HG03442 (cell line): ENCODE results near the gene PRSS22.

Experiments used
- ATAC-seq: cut with Tn5 transposase; IDR thresholded peaks from one replicate; pipeline ENCODE4 v1.9.1; 2021; ENCODE audit warnings: mild to moderate bottlenecking, moderate library complexity; ENCODE audit not compliant: unreplicated experiment

The PRSS22 gene

GRCh38 chr16:2829501-2830354 lies 28.2 kb downstream of the PRSS22 start, which contains the start of gene ZG16B:
ZG16B (plus strand) TSS chr16:2830303; CDS start chr16:2830442, 139 bp downstream.
- ATAC-seq: no peak

DNA sequence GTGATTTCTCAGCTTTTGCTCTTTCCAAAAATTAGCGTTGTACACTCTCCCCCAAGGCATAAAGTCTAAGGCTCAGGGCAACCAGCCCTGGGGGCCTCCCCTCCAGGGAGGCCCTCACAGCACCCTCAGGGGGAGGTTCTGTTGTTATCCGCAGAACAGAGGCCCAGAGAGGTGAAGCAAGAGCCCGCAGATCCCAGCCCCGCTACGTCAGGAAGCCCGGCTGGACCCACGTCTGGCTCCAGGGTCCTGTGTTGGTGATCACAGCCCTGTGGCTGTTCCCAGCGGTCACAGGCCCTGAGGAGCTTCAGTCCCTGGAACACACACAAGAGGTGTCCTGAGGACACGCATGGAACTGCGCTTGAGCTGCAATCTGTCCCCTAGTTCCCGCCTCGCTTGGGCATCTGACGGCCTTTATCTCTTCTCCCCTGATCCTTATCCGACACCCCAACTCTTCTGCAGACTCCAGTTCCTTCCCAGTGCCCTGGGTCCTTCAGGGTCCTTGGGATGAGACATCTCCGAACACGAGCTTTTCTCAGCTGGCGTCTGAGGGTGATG lies 29.0 kb downstream of the PRSS22 start:
- ATAC-seq: no peak

DNA sequence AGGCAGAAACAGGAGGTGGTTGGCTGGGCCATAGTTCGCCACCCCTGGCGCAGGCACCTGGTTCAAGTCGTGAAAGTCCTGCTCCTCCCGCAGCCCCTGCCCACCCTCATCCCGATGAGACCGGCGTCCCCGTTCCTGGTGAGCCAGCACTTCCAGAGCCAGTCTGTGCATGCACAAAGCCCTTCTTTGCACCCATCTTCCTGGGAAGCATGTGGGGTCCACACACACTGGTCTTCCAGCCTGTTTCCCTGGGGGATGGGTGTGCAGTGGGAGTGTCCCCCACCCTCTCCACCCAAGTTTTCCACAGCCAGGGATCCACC lies 29.5 kb downstream of the PRSS22 start:
- no peak for ATAC-seq

DNA sequence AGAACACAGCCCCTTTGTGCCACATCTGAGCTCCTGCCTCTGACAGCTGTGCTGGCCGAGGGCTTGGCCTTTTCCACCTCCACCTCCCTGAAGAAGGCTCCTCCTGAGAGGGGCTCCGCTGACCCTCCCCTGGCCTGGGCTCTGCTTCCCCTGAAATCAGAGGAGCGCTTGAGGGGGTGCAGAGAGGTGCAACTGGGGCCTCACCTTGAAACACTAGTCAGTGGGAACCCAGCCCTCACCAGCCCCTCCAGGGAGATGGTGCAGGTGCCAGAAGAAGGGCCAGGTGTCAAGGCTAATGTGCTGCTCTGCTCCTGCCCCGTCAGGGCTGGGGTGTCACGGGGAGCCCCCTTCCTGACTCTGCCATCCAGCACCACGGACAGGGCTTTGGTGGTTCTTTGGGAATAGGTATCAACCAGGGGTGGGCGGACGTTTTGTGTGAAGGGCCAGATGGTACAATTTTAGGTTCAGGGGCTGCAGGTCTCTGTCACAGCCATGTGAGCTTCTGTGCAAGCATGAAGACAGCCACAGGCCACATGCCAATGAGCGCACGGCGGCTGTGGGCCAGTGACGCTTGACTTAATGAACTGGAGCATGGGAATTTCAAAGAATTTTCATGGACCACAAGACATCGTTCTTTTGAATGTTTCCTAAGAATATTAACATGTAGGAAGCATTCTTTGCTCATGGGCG lies 30.0 kb downstream of the PRSS22 start:
- no peak for ATAC-seq

GRCh38 chr16:2827374-2827791 lies 30.6 kb downstream of the PRSS22 start:
- no peak for ATAC-seq

DNA sequence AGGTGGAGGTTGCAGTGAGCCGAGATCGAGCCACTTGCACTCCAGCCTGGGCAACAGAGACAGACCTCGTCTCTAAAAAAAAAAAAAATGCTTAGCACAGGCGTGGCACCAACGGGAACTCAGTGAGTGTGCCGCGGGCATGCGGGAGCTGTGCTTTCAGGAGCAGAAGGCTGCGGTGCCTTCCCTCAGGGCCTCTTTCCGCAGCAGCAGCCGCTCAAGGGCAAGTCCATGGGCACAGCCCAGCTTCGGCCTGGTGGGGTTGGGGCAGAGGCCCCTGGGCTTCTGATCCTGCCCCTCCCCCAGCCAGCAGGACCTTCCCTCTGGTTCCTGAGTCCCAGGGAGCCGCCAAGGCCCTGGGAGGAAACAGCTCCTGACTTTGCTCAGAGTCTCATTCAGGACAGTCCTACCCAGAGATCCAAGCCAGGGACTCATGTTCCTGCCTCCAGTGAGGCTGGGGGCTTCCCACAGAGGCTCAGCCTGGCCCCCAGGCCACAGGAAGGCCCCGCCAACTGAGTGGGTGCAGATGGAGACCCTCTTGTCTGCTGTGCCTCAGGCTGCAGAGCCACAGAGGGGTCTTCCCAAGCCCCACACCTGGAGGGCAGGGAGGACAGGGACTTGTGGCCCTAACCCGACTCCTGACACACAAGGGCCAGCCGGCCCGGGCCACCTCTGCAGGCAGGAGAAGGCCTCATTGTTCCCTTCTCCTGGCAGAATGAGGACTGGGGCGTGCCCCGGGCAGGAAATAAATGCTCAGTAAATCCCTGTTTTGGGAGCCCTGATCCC lies 31.2 kb downstream of the PRSS22 start:
- ATAC-seq: no peak

GRCh38 chr16:2825906-2826305 lies 32.1 kb downstream of the PRSS22 start:
- no peak for ATAC-seq

DNA sequence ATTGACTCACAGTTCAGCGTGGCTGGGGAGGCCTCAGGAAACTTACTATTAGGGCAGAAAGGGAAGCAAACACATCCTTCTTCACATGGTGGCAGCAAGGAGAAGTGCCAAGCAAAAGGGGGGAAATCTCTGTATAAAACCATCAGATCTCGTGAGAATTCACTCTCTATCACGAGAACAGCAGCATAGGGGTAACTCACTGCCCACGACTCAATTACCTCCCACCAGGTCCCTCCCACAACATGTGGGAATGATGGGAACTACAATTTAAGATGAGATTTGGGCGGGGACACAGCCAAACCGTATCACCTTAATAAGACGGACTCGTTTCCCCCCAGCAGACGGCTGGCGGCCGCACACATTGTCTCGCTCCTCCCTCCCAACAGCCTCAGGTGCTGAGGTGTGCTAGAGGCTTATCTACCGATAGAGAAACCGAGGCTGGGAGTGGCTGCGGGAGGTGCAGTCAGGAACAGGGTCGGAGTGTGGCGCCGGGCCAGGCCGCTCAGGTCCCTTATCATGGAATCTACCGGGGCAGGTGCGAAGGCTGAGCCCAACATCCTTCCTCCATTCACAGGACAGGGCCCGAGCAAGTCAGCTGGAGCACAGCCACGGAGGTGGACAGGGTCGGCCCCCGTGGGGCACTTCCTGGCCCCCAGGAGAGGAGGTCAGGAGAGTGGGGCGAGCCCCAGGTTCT lies 32.8 kb downstream of the PRSS22 start:
- ATAC-seq: no peak

GRCh38 chr16:2824626-2825025 lies 33.3 kb downstream of the PRSS22 start:
- no peak for ATAC-seq

- ATAC-seq: no peak
Observed at GRCh38 chr16:2822496-2822895, 35.5 kb downstream of the PRSS22 start.

- no peak for ATAC-seq
Observed at GRCh38 chr16:2822158-2822495, 35.8 kb downstream of the PRSS22 start.

GRCh38 chr16:2821487-2822157 lies 36.3 kb downstream of the PRSS22 start:
- no peak for ATAC-seq

DNA sequence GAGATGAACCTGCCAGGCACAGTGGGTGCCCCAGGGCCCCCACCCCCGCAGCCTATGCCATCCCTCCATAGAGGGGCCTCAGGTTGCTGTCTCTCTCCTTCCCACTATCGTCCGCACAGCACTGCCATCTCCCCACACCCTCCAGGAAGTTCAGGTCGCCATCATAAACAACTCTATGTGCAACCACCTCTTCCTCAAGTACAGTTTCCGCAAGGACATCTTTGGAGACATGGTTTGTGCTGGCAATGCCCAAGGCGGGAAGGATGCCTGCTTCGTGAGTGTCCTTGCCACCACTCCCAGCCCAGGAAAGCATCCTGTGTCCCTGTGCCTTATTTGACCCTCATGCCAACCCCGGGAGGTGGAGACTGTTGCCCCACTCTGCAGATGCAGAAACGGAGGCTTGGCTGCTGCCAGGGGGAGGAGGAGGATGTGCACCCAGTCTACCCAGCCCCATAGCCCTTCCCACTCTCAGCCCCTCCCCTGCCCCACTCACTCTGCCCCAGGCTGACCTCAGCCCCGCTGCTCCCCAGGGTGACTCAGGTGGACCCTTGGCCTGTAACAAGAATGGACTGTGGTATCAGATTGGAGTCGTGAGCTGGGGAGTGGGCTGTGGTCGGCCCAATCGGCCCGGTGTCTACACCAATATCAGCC lies 37.0 kb downstream of the PRSS22 start:
- no peak for ATAC-seq

GRCh38 chr16:2819939-2820835 lies 37.8 kb downstream of the PRSS22 start:
- no peak for ATAC-seq

- no peak for ATAC-seq
Observed at GRCh38 chr16:2819179-2819938, 38.6 kb downstream of the PRSS22 start.

GRCh38 chr16:2818272-2818876 lies 39.6 kb downstream of the PRSS22 start:
- no peak for ATAC-seq
